Endothelial cell of umbilical vein (primary cell): ENCODE results near the gene CTIF. TPM values are rescaled to one million over a fixed set of nuclear protein-coding genes. Genes with fewer than 3 reads are reported as not detected.

Experiments
- BruUV-seq: library from RNA; stranded (reverse); fragments of 400-500 nt; replicated peaks from 2 replicates; lab custom pipeline; 2021; lab: Mats Ljungman, UMichigan
- CTCF ChIA-PET: fragments of 300-600, 350-600 bp; sonication (Branson Sonifier 250); formaldehyde crosslinking; loops from one replicate; lab custom pipeline; 2021; ENCODE audit warnings: antibody characterized with exemption, inconsistent platforms; lab: Charles Lee
- POLR2A ChIA-PET: fragments of 300-600, 350-600 bp; sonication (Branson Sonifier 250); formaldehyde crosslinking; loops from one replicate; lab custom pipeline; 2021; ENCODE audit warnings: antibody characterized with exemption, inconsistent platforms; lab: Charles Lee
- DNase-seq: peaks from one replicate; pipeline ENCODE4 v3.0.0-alpha.2; 2011; ENCODE audit warnings: low read depth, low spot score
- FAIRE-seq: peaks from 2 replicates; lab custom pipeline; 2011; peaks lifted over from hg19 to GRCh38; lab: Jason Lieb, UNC
- H2AFZ ChIP-seq: 2 replicates; pipeline ENCODE4 v1.6.0; 2012; ENCODE audit warnings: low read depth, low read length, control low read depth, inconsistent platforms
- H3K27ac ChIP-seq: 2 replicates; pipeline ENCODE4 v1.5.1; 2011; ENCODE audit warnings: low read depth, mild to moderate bottlenecking, control low read depth, low read length, moderate library complexity; ENCODE audit not compliant: insufficient read depth
- H3K27me3 ChIP-seq, 2 experiments: 2 replicates each; pipeline versions ENCODE4 v1.6.0 to v1.6.1; 2011; ENCODE audit warnings: low read length in 2 of 2, mixed read lengths in 1 of 2; ENCODE audit not compliant: control insufficient read depth in 2 of 2, insufficient read depth in 2 of 2
- H3K36me3 ChIP-seq, 2 experiments: 2 replicates in 1 of 2; 3 replicates in 1 of 2; pipeline ENCODE4 v1.5.1; 2011; ENCODE audit warnings: low read length in 2 of 2, mild to moderate bottlenecking in 1 of 2, moderate library complexity in 1 of 2; ENCODE audit not compliant: control insufficient read depth in 2 of 2, insufficient read depth in 2 of 2; ENCODE audit errors: extremely low read depth in 1 of 2
- H3K4me1 ChIP-seq: 3 replicates; pipeline ENCODE4 v1.5.1; 2011; ENCODE audit warnings: mild to moderate bottlenecking, low read length; ENCODE audit not compliant: control insufficient read depth, insufficient read depth; ENCODE audit errors: extremely low read depth
- H3K4me2 ChIP-seq: 2 replicates; pipeline ENCODE4 v1.6.1; 2011; ENCODE audit warnings: low read length, control low read depth, mixed read lengths; ENCODE audit not compliant: insufficient read depth
- H3K4me3 ChIP-seq, 3 experiments: fragments of 200-600 bp in 1 of 3; sonication (generic), shearing (Covaris generic) in 1 of 3; replicated peaks in 1 of 3; 2 replicates each; pipeline ENCODE4 v1.5.1; 2011 to 2016; ENCODE audit warnings: control low read depth in 3 of 3, low read length in 3 of 3, mild to moderate bottlenecking in 2 of 3, inconsistent platforms in 1 of 3, low read depth in 1 of 3, moderate library complexity in 1 of 3; ENCODE audit not compliant: insufficient read depth in 1 of 3
- H3K79me2 ChIP-seq: 2 replicates; pipeline ENCODE4 v1.6.0; 2012; ENCODE audit warnings: low read length, inconsistent platforms; ENCODE audit not compliant: control insufficient read depth, insufficient read depth
- H3K9ac ChIP-seq: replicated peaks from 2 replicates; pipeline ENCODE3; 2011; ENCODE audit warnings: low read length, control low read depth; ENCODE audit not compliant: insufficient read depth; ENCODE audit errors: extremely low read depth
- H3K9me1 ChIP-seq: replicated peaks from 3 replicates; pipeline ENCODE4 v1.6.0; 2011; ENCODE audit warnings: mild to moderate bottlenecking, low read length; ENCODE audit not compliant: control insufficient read depth, insufficient read depth; ENCODE audit errors: extremely low read depth
- H3K9me3 ChIP-seq: replicated peaks from 2 replicates; pipeline ENCODE4 v1.5.1; 2012; ENCODE audit warnings: low read length, inconsistent platforms; ENCODE audit not compliant: control insufficient read depth, insufficient read depth
- H4K20me1 ChIP-seq: replicated peaks from 2 replicates; pipeline ENCODE3; 2011; ENCODE audit warnings: mild to moderate bottlenecking, low read length; ENCODE audit not compliant: control insufficient read depth, insufficient read depth; ENCODE audit errors: extremely low read depth
- EZH2 ChIP-seq: IDR thresholded peaks from 2 replicates; pipeline ENCODE4 v1.6.1; 2012; ENCODE audit warnings: borderline replicate concordance, low read depth, mild to moderate bottlenecking, moderate library complexity, low read length, inconsistent platforms; ENCODE audit not compliant: severe bottlenecking
- GATA2 ChIP-seq: IDR thresholded peaks from 2 replicates; pipeline ENCODE4 v1.7.0; 2011; ENCODE audit warnings: low read depth, mild to moderate bottlenecking, moderate library complexity, mixed read lengths, low read length; ENCODE audit not compliant: insufficient read length, insufficient read depth
- JUN ChIP-seq: IDR thresholded peaks from 2 replicates; pipeline ENCODE4 v1.6.1; 2011; ENCODE audit warnings: borderline replicate concordance, low read depth; ENCODE audit not compliant: insufficient read length, insufficient read depth
- MAX ChIP-seq: IDR thresholded peaks from 2 replicates; pipeline ENCODE4 v1.6.1; 2011; ENCODE audit not compliant: insufficient read depth, insufficient read length
- MYC ChIP-seq: IDR thresholded peaks from one replicate; pipeline ENCODE4 v1.6.1; 2011; ENCODE audit warnings: mild to moderate bottlenecking, low read depth, low read length
- POLR2A ChIP-seq: IDR thresholded peaks from 2 replicates; pipeline ENCODE4 v1.6.1; 2012; ENCODE audit warnings: low read depth, mild to moderate bottlenecking, control low read depth, low read length
- POLR2AphosphoS5 ChIP-seq: IDR thresholded peaks from 2 replicates; pipeline ENCODE4 v1.6.1; 2012; ENCODE audit warnings: low read depth, mild to moderate bottlenecking, control low read depth, low read length, moderate library complexity; ENCODE audit not compliant: insufficient read depth
- dilution Hi-C: fragments of 300-500 bp; cut with MboI; formaldehyde crosslinking; loops from one replicate; pipeline ENCODE4 v1.15.0; 2019; ENCODE audit warnings: low sequenced_read_pairs; ENCODE audit not compliant: extremely low pct_ligation_motif_present
- intact Hi-C: fragments of 100-400 bp; cut with micrococcal nuclease; formaldehyde crosslinking; loops from one replicate; pipeline ENCODE4 v1.10.0; 2022
- polyA plus RNA-seq, 4 experiments: library from polyadenylated mRNA; depleted of rRNA in 3 of 4; stranded (reverse) in 3 of 4; unstranded in 1 of 4; fragments of >200 nt; gene quantifications; 2 replicates each; pipeline versions ENCODE4 v1.2.1 to v1.2.3, GENCODE V29; 2011 to 2012; ENCODE audit warnings: missing spikeins in 1 of 4
- total RNA-seq: library from RNA; stranded (reverse); gene quantifications from 2 replicates; pipeline ENCODE4 v1.2.3, GENCODE V29; 2021
- TF ChIP-seq, protein P1 (sequence below), 2 donors: IDR thresholded peaks; 1 replicate in 1 of 2; 2 replicates in 1 of 2; pipeline ENCODE4 v1.5.1; 2011; ENCODE audit warnings: low read length in 2 of 2, mild to moderate bottlenecking in 2 of 2, moderate library complexity in 2 of 2, control low read depth in 1 of 2, inconsistent platforms in 1 of 2, low read depth in 1 of 2; ENCODE audit not compliant: insufficient read depth in 1 of 2; ENCODE audit errors: extremely low read depth in 1 of 2

The CTIF gene
- total and polyA plus RNA-seq, 2 donors (not counting 3 experiments of a cell fraction or from before 2014, with no cell fraction given), result 20.9 to 57.7 TPM

DNA sequence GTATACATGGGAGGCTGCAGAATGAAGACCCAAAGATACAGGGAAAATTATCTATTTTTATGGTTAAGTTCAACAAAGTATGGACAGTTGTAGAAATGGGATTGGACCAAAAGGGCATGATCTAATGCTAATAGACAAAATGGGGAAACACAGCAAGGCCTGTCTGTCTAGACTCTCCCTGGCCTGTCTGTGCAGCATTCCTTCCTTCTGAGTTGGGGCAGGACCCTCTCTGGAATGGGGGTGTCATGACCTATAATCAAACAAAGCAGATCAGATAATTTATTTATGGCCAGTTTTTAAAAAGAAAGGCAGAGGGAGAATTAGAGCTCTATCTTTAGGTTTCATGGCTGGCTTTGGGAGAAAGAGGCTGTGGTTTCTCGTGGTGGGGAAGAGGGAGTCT lies 104.4 kb downstream of the CTIF start:
- POLR2A ChIA-PET, result interaction anchor here (0.6 kb wide), 1 partner anchor 655 kb away, joined by 4 read pairs; no protein-coding TSS in a partner anchor
- no peaks in the 10 kb centered on the region for H4K20me1 ChIP-seq
- no peak overlapping the region for H2AFZ ChIP-seq
- no peak for DNase-seq
- no peak for FAIRE-seq
- H3K4me1 ChIP-seq, result peaks cover 6% of the 10 kb centered on the region
- BruUV-seq, result no TSS peak
- TF ChIP-seq EZH2, result no peak
- no peak for TF ChIP-seq MAX
- no peaks in the 10 kb centered on the region for H3K36me3 ChIP-seq
- H3K79me2 ChIP-seq, result no peaks in the 10 kb centered on the region
- dilution Hi-C loops, result no loop called here
- no peak overlapping the region for H3K27ac ChIP-seq
- intact Hi-C loops, result no loop called here
- no peak overlapping the region for H3K4me3 ChIP-seq
- H3K9me1 ChIP-seq, result no peaks in the 10 kb centered on the region
- H3K9me3 ChIP-seq, result no peaks in the 10 kb centered on the region
- H3K27me3 ChIP-seq, result no peaks in the 10 kb centered on the region
- no peak overlapping the region for H3K9ac ChIP-seq
- CTCF ChIA-PET, result interaction anchor here (0.7 to 1.4 kb wide), 4 partner anchors 10 to 169 kb away, joined by 3 read pairs; no protein-coding TSS in a partner anchor
- no peak overlapping the region for H3K4me2 ChIP-seq

GRCh38 chr18:48644029-48644428 lies 105.2 kb downstream of the CTIF start:
- Histone ChIP-seq H4K20me1 (no peaks in the 10 kb centered on the region), H2AFZ (no peak overlapping the region), H3K4me1 (peaks cover 6% of the 10 kb centered on the region), H3K9ac (no peak overlapping the region), H3K79me2 (no peaks in the 10 kb centered on the region), H3K4me2 (no peak overlapping the region), H3K4me3 (no peak overlapping the region), H3K27ac (no peak overlapping the region), H3K27me3 (no peaks in the 10 kb centered on the region), H3K9me3 (no peaks in the 10 kb centered on the region), H3K9me1 (no peaks in the 10 kb centered on the region), H3K36me3 (no peaks in the 10 kb centered on the region)
- dilution Hi-C loops (no loop called here), intact Hi-C loops (no loop called here)
- ChIA-PET POLR2A (interaction anchor here (0.6 kb wide), 1 partner anchor 654 kb away, joined by 4 read pairs; no protein-coding TSS in a partner anchor), CTCF (interaction anchor here (0.7 to 1.2 kb wide), 3 partner anchors 13 to 199 kb away, joined by 3 read pairs; no protein-coding TSS in a partner anchor)
- DNase-seq (no peak), FAIRE-seq (no peak)
- no TSS peak for BruUV-seq
- TF ChIP-seq POLR2A (no peak), JUN (no peak), MYC (no peak), GATA2 (no peak), EZH2 (no peak), POLR2AphosphoS5 (no peak)
- TF ChIP-seq, protein P1, sequence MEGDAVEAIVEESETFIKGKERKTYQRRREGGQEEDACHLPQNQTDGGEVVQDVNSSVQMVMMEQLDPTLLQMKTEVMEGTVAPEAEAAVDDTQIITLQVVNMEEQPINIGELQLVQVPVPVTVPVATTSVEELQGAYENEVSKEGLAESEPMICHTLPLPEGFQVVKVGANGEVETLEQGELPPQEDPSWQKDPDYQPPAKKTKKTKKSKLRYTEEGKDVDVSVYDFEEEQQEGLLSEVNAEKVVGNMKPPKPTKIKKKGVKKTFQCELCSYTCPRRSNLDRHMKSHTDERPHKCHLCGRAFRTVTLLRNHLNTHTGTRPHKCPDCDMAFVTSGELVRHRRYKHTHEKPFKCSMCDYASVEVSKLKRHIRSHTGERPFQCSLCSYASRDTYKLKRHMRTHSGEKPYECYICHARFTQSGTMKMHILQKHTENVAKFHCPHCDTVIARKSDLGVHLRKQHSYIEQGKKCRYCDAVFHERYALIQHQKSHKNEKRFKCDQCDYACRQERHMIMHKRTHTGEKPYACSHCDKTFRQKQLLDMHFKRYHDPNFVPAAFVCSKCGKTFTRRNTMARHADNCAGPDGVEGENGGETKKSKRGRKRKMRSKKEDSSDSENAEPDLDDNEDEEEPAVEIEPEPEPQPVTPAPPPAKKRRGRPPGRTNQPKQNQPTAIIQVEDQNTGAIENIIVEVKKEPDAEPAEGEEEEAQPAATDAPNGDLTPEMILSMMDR (IDR thresholded peaks at IDR 0.05; ENCODE audit: extremely low read depth in 1 of 2, insufficient read depth in 1 of 2, low read depth in 1 of 2, low read length in 2 of 2), result no peak
